Measurements from ENCODE around the gene FKBP4. TPM values are rescaled to one million over a fixed set of nuclear protein-coding genes. Genes with fewer than 3 reads are reported as not detected.

Gene FKBP4
- total and polyA plus RNA-seq, 2 of the 13 experiments (the other 11 are each of a cell fraction or from before 2014, with no cell fraction given): 25.7 to 66.1 TPM

DNA sequence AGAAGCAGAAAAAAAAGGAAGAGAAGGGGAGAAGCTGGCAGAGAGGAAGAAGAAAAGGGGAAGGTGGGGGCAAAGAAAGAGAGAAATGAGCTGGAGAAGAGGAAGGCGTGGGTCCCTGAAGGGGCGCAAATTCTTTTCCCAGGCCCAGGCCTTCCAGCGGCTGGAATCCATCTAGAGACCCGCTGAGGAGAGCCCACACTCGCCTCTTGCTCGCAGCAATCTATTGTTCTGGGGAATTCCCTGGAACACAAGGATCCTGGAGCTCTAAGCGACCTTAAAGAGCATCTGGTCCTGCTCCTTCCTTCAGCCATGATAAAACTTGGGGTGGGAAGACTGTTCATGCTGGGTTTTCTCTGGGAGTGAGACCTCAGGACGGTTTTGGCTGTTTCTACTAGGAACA is 41.2 kb upstream of the FKBP4 start (continued):
- TF ChIP-seq, protein P1, sequence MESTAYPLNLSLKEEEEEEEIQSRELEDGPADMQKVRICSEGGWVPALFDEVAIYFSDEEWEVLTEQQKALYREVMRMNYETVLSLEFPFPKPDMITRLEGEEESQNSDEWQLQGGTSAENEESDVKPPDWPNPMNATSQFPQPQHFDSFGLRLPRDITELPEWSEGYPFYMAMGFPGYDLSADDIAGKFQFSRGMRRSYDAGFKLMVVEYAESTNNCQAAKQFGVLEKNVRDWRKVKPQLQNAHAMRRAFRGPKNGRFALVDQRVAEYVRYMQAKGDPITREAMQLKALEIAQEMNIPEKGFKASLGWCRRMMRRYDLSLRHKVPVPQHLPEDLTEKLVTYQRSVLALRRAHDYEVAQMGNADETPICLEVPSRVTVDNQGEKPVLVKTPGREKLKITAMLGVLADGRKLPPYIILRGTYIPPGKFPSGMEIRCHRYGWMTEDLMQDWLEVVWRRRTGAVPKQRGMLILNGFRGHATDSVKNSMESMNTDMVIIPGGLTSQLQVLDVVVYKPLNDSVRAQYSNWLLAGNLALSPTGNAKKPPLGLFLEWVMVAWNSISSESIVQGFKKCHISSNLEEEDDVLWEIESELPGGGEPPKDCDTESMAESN (CRISPR knock-in tag; conservative IDR thresholded peaks at IDR 0.05): no peak
- TF ChIP-seq, protein P2, sequence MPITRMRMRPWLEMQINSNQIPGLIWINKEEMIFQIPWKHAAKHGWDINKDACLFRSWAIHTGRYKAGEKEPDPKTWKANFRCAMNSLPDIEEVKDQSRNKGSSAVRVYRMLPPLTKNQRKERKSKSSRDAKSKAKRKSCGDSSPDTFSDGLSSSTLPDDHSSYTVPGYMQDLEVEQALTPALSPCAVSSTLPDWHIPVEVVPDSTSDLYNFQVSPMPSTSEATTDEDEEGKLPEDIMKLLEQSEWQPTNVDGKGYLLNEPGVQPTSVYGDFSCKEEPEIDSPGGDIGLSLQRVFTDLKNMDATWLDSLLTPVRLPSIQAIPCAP (CRISPR knock-in tag; IDR thresholded peaks at IDR 0.05; ENCODE audit: low read depth): no peak
- no peak for TF ChIP-seq PHF5A (CRISPR knock-in tag; IDR thresholded peaks at IDR 0.05; ENCODE audit: low read depth, unreplicated experiment)
- TF ChIP-seq BCL6 (CRISPR knock-in tag; IDR thresholded peaks at IDR 0.05): no peak
- TF ChIP-seq, protein P3, sequence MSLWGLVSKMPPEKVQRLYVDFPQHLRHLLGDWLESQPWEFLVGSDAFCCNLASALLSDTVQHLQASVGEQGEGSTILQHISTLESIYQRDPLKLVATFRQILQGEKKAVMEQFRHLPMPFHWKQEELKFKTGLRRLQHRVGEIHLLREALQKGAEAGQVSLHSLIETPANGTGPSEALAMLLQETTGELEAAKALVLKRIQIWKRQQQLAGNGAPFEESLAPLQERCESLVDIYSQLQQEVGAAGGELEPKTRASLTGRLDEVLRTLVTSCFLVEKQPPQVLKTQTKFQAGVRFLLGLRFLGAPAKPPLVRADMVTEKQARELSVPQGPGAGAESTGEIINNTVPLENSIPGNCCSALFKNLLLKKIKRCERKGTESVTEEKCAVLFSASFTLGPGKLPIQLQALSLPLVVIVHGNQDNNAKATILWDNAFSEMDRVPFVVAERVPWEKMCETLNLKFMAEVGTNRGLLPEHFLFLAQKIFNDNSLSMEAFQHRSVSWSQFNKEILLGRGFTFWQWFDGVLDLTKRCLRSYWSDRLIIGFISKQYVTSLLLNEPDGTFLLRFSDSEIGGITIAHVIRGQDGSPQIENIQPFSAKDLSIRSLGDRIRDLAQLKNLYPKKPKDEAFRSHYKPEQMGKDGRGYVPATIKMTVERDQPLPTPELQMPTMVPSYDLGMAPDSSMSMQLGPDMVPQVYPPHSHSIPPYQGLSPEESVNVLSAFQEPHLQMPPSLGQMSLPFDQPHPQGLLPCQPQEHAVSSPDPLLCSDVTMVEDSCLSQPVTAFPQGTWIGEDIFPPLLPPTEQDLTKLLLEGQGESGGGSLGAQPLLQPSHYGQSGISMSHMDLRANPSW (CRISPR knock-in tag; IDR thresholded peaks at IDR 0.05; ENCODE audit: borderline replicate concordance): no peak
- TF ChIP-seq, protein P4, sequence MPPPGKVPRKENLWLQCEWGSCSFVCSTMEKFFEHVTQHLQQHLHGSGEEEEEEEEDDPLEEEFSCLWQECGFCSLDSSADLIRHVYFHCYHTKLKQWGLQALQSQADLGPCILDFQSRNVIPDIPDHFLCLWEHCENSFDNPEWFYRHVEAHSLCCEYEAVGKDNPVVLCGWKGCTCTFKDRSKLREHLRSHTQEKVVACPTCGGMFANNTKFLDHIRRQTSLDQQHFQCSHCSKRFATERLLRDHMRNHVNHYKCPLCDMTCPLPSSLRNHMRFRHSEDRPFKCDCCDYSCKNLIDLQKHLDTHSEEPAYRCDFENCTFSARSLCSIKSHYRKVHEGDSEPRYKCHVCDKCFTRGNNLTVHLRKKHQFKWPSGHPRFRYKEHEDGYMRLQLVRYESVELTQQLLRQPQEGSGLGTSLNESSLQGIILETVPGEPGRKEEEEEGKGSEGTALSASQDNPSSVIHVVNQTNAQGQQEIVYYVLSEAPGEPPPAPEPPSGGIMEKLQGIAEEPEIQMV (CRISPR knock-in tag; IDR thresholded peaks at IDR 0.05; ENCODE audit: low read depth): no peak
- TF ChIP-seq HDAC1 (CRISPR knock-in tag; IDR thresholded peaks at IDR 0.05): no peak
- TF ChIP-seq, protein P5, sequence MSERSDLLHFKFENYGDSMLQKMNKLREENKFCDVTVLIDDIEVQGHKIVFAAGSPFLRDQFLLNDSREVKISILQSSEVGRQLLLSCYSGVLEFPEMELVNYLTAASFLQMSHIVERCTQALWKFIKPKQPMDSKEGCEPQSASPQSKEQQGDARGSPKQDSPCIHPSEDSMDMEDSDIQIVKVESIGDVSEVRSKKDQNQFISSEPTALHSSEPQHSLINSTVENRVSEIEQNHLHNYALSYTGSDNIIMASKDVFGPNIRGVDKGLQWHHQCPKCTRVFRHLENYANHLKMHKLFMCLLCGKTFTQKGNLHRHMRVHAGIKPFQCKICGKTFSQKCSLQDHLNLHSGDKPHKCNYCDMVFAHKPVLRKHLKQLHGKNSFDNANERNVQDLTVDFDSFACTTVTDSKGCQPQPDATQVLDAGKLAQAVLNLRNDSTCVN (CRISPR knock-in tag; IDR thresholded peaks at IDR 0.05; ENCODE audit: borderline replicate concordance): no peak
- TF ChIP-seq KLF13 (CRISPR knock-in tag; IDR thresholded peaks at IDR 0.05): no peak

Measured in HepG2 (cell line).